Kidney epithelial cell (primary cell): ENCODE results near the gene MTMR2. TPM values are rescaled to one million over a fixed set of nuclear protein-coding genes. Genes with fewer than 3 reads are reported as not detected.

ENCODE experiments used
- DNase-seq: peaks from one replicate; pipeline ENCODE4 v3.0.0-alpha.2; 2010; ENCODE audit warnings: low read depth
- H3K27me3 ChIP-seq: 2 replicates; pipeline ENCODE4 v1.6.0; 2011; ENCODE audit warnings: low read length; ENCODE audit not compliant: control insufficient read depth, insufficient read depth
- H3K36me3 ChIP-seq: 2 replicates; pipeline ENCODE4 v1.5.1; 2011; ENCODE audit warnings: low read length; ENCODE audit not compliant: control insufficient read depth, insufficient read depth
- H3K4me3 ChIP-seq: 2 replicates; pipeline ENCODE4 v1.5.1; 2011; ENCODE audit warnings: low read depth, mild to moderate bottlenecking, control low read depth, low read length
- CTCF ChIP-seq: IDR thresholded peaks from 2 replicates; pipeline ENCODE4 v1.5.1; 2011; ENCODE audit warnings: mild to moderate bottlenecking, moderate library complexity, low read length, control low read depth, inconsistent platforms; ENCODE audit not compliant: insufficient read depth, poor library complexity, severe bottlenecking
- total RNA-seq: library from RNA; depleted of rRNA; stranded (reverse); fragments of >200 nt; gene quantifications from 2 replicates; pipeline ENCODE4 v1.2.3, GENCODE V29; 2015

The MTMR2 gene
- total RNA-seq, 1 donor from 2014 or later: 33.9 TPM

DNA sequence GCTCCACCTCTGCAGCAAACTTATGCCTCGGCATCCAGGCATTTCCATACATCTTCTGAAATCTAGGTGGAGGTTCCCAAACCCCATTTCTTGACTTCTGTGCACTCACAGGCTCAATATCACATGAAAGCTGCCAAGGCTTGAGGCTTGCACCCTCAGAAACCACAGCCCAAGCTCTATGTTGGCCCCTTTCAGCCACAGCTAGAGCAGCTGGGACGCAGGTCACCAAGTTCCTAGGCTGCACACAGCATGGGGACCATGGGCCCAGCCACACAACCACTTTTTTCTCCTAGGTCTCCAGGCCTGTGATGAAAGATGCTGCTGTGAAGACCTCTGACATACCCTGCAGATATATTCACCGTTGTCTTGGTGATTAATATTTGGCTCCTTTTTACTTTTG lies 24.7 kb upstream of the MTMR2 start:
- no peak for TF ChIP-seq CTCF
- Histone ChIP-seq H3K4me3 (no peak overlapping the region), H3K27me3 (no peaks in the 10 kb centered on the region), H3K36me3 (no peaks in the 10 kb centered on the region)
- no peak for DNase-seq

GRCh38 chr11:95944623-95945022 lies 20.7 kb upstream of the MTMR2 start:
- no peak for DNase-seq
- no peaks in the 10 kb centered on the region for H3K27me3 ChIP-seq
- no peak overlapping the region for H3K4me3 ChIP-seq
- no peaks in the 10 kb centered on the region for H3K36me3 ChIP-seq
- no peak for TF ChIP-seq CTCF

- DNase-seq: no peak
- H3K27me3 ChIP-seq: no peaks in the 10 kb centered on the region
- no peak for TF ChIP-seq CTCF
- no peak overlapping the region for H3K4me3 ChIP-seq
- H3K36me3 ChIP-seq: no peaks in the 10 kb centered on the region
These were observed 19.6 kb upstream of the MTMR2 start for GRCh38 chr11:95943546-95943945.

GRCh38 chr11:95939091-95939490 lies 15.2 kb upstream of the MTMR2 start:
- no peak for DNase-seq
- H3K27me3 ChIP-seq: no peaks in the 10 kb centered on the region
- no peaks in the 10 kb centered on the region for H3K36me3 ChIP-seq
- no peak for TF ChIP-seq CTCF
- H3K4me3 ChIP-seq: no peak overlapping the region

- no peaks in the 10 kb centered on the region for H3K36me3 ChIP-seq
These were observed 13.5 kb upstream of the MTMR2 start for GRCh38 chr11:95937358-95937757.

More at GRCh38 chr11:95937358-95937757, 13.5 kb upstream of the MTMR2 start:
- DNase-seq: no peak
- H3K4me3 ChIP-seq: no peak overlapping the region
- TF ChIP-seq CTCF: no peak
- no peaks in the 10 kb centered on the region for H3K27me3 ChIP-seq
